SK-N-SH treated with all-trans-retinoic acid at 6 μM for 48 hours (cell line): ENCODE measurements around the gene RYK.

Source experiments
- CREB5 ChIP-seq: fragments of 250-450 bp; sonication (Bioruptor Pico); IDR thresholded peaks from 2 replicates; pipeline ENCODE4 v1.5.1; 2020; ENCODE audit warnings: low read depth, mild to moderate bottlenecking, moderate library complexity
- OSR1 ChIP-seq: fragments of 250-450 bp; sonication (Bioruptor Pico); IDR thresholded peaks from 2 replicates; pipeline ENCODE4 v1.8.0; 2022; ENCODE audit warnings: moderate library complexity, mild to moderate bottlenecking, inconsistent platforms
- TSHZ2 ChIP-seq: fragments of 250-450 bp; sonication (Bioruptor Pico); IDR thresholded peaks from 2 replicates; pipeline ENCODE4 v1.5.0; 2020; ENCODE audit warnings: mild to moderate bottlenecking, moderate library complexity
- ZNF565 ChIP-seq: fragments of 450-650 bp; formaldehyde crosslinking; conservative IDR thresholded peaks from 2 replicates; pipeline ENCODE4 v1.5.0; 2020; ENCODE audit warnings: low read depth, mild to moderate bottlenecking, moderate library complexity

GRCh38 chr3:134239538-134239937 lies 11.1 kb downstream of the RYK start:
- TF ChIP-seq TSHZ2 (CRISPR knock-in tag) (no peak), CREB5 (CRISPR knock-in tag) (no peak), OSR1 (no peak), ZNF565 (CRISPR knock-in tag) (no peak)
